ENCODE data around the gene SLCO1C1. TPM values are rescaled to one million over a fixed set of nuclear protein-coding genes. Genes with fewer than 3 reads are reported as not detected.

SLCO1C1 gene
- total and polyA plus RNA-seq, 2 of the 4 experiments (the other 2 are of a cell fraction): not detected

GRCh38 chr12:20696181-20696905 lies 1.2 kb downstream of the SLCO1C1 start:
- no peak overlapping the region for H2AFZ ChIP-seq (replicated peaks; ENCODE audit: low read length, poor library complexity)
- no peaks in the 10 kb centered on the region for H3K9me1 ChIP-seq (ENCODE audit: insufficient read depth, low read length)
- H3K4me1 ChIP-seq (ENCODE audit: control insufficient read depth, insufficient read depth, low read length): no peaks in the 10 kb centered on the region
- no CpG with 5 or more reads among the region's 7 CpGs for WGBS, 2 experiments (ENCODE audit: extremely low coverage in 2 of 2, insufficient read length in 1 of 2)
- ATAC-seq (ENCODE audit: low read depth) (no peak), DNase-seq (no peak)
- no peak for TF ChIP-seq USF2 (IDR thresholded peaks at IDR 0.05; ENCODE audit: low read depth, low read length)
- no peak overlapping the region for H3K23ac ChIP-seq (ENCODE audit: low read depth, low read length)
- H3K9me3 ChIP-seq (ENCODE audit: control insufficient read depth, insufficient read depth, low read length): no peaks in the 10 kb centered on the region
- POLR2A ChIA-PET (ENCODE audit: unreplicated experiment): no interaction called here
- BruUV-seq (replicated peaks): no TSS peak
- no peak overlapping the region for H3K4me3 ChIP-seq (ENCODE audit: insufficient read depth, low read depth, low read length)
- H2BK120ac ChIP-seq (ENCODE audit: low read depth, low read length): no peak overlapping the region
- no peak overlapping the region for H3K4ac ChIP-seq (ENCODE audit: low read depth, low read length)
- no peak overlapping the region for H4K8ac ChIP-seq (ENCODE audit: low read depth in 2 of 2, low read length in 2 of 2)
- no peak overlapping the region for H2BK5ac ChIP-seq (ENCODE audit: low read depth, low read length, poor library complexity, severe bottlenecking)
- intact Hi-C loops (cut with micrococcal nuclease): no loop called here
- H4K20me1 ChIP-seq (ENCODE audit: insufficient read depth, low read length): no peaks in the 10 kb centered on the region
- no peaks in the 10 kb centered on the region for H3K36me3 ChIP-seq (ENCODE audit: control insufficient read depth, insufficient read depth, low read length)
- H3K56ac ChIP-seq (ENCODE audit: extremely low read depth, insufficient read depth, low read length): no peak overlapping the region
- no peak overlapping the region for H2BK15ac ChIP-seq (ENCODE audit: low read depth, low read length)
- H2AK5ac ChIP-seq (ENCODE audit: low read depth, low read length): no peak overlapping the region
- no peak overlapping the region for H4K5ac ChIP-seq (ENCODE audit: low read depth, low read length)
- H3K79me1 ChIP-seq (ENCODE audit: low read depth in 1 of 2, low read length in 2 of 2): no peaks in the 10 kb centered on the region
- in situ Hi-C loops (cut with MboI; ENCODE audit: low sequenced_read_pairs): no loop called here
- CTCF ChIA-PET: no interaction called here
- no peak overlapping the region for H3K27ac ChIP-seq (ENCODE audit: insufficient read depth, low read length)
- H3K4me2 ChIP-seq (ENCODE audit: low read depth, low read length): no peak overlapping the region
- H3K9ac ChIP-seq (ENCODE audit: low read depth, low read length): no peak overlapping the region
- no peak overlapping the region for H4K91ac ChIP-seq (ENCODE audit: insufficient read depth, low read depth, low read length)
- no peaks in the 10 kb centered on the region for H3K27me3 ChIP-seq (ENCODE audit: control insufficient read depth, insufficient read depth, low read length)
- no peak overlapping the region for H2AK9ac ChIP-seq (replicated peaks; ENCODE audit: low read depth, low read length, poor library complexity)
- no peak overlapping the region for H3K18ac ChIP-seq (ENCODE audit: low read depth, low read length)
- no peak overlapping the region for H2BK20ac ChIP-seq (ENCODE audit: low read depth, low read length)
- no peak overlapping the region for H3K14ac ChIP-seq (replicated peaks; ENCODE audit: low read depth, low read length)
- dilution Hi-C loops (cut with HindIII; ENCODE audit: low sequenced_read_pairs, unreplicated experiment): no loop called here

All from IMR-90 (cell line).